Heart left ventricle (tissue), 16 donors: ENCODE data around the gene CEP128. TPM values are rescaled to one million over a fixed set of nuclear protein-coding genes. Genes with fewer than 3 reads are reported as not detected.

ENCODE experiments used
- ATAC-seq, 4 donors: fragments of 200-7000 bp; cut with Tn5 transposase; one replicate each; pipeline ENCODE4 v1.9.1; 2020 to 2022; ENCODE audit warnings: moderate library complexity in 4 of 4, mild to moderate bottlenecking in 3 of 4, moderate number of reproducible peaks in 1 of 4
- DNase-seq, 5 donors: peaks; one replicate each; pipeline ENCODE4 v3.0.0-alpha.2; 2020
- H3K27ac ChIP-seq, 12 donors: fragments of 200-600 bp; sonication (generic) in 4 of 12; one replicate each; pipeline versions ENCODE4 v1.5.0 to v1.8.0; 2016 to 2022; ENCODE audit warnings: mild to moderate bottlenecking in 2 of 12
- H3K27me3 ChIP-seq, 9 donors: fragments of 200-600 bp; sonication (generic) in 2 of 9; one replicate each; pipeline versions ENCODE4 v1.5.1 to v1.8.0; 2016 to 2022; ENCODE audit warnings: mild to moderate bottlenecking in 3 of 9
- H3K36me3 ChIP-seq, 9 donors: fragments of 200-600 bp; sonication (generic) in 2 of 9; one replicate each; pipeline versions ENCODE4 v1.5.0 to v1.8.0; 2018 to 2022; ENCODE audit warnings: mild to moderate bottlenecking in 2 of 9
- H3K4me1 ChIP-seq, 12 donors: fragments of 200-600 bp; sonication (generic) in 4 of 12; one replicate each; pipeline versions ENCODE4 v1.5.0 to v1.8.0; 2016 to 2022; ENCODE audit warnings: mild to moderate bottlenecking in 3 of 12
- H3K4me3 ChIP-seq, 12 donors: fragments of 200-600 bp; sonication (generic) in 4 of 12; one replicate each; pipeline versions ENCODE4 v1.5.0 to v1.8.0; 2017 to 2022; ENCODE audit warnings: mild to moderate bottlenecking in 9 of 12, moderate library complexity in 4 of 12
- H3K9me3 ChIP-seq, 12 donors: fragments of 200-600 bp; sonication (generic) in 4 of 12; one replicate each; pipeline versions ENCODE4 v1.5.0 to v1.8.0; 2016 to 2022; ENCODE audit warnings: mild to moderate bottlenecking in 1 of 12
- CTCF ChIP-seq, 12 donors: fragments of 200-600 bp; sonication (generic) in 4 of 12; IDR thresholded peaks; one replicate each; pipeline versions ENCODE4 v1.5.0 to v1.8.0; 2018 to 2022; ENCODE audit warnings: antibody characterized with exemption in 12 of 12, mild to moderate bottlenecking in 5 of 12
- POLR2A ChIP-seq, 2 donors: fragments of 450-650 bp; IDR thresholded peaks; one replicate each; pipeline ENCODE4 v1.6.1; 2017; ENCODE audit warnings: antibody characterized with exemption in 2 of 2, mild to moderate bottlenecking in 2 of 2, moderate library complexity in 2 of 2
- WGBS, 4 donors: extraction: QIAGEN DNeasy Blood & Tissue Kit in 2 of 4; methylation state at CpG; one replicate each; pipeline versions ENCODE4 v1.1.5 to v1.1.7; 2013 to 2018; 5-methylcytosine and 5-hydroxymethylcytosine counted together
- intact Hi-C, 10 donors: fragments of 100-400 bp; cut with DNase I; formaldehyde crosslinking; loops; one replicate each; pipeline versions ENCODE4 v1.11.1 to v1.14.2; 2022
- polyA plus RNA-seq, 2 donors: library from polyadenylated mRNA; stranded (reverse); fragments of 200-250 nt; gene quantifications; one replicate each; pipeline ENCODE4 v1.2.3, GENCODE V29; 2013
- total RNA-seq, 9 donors: library from RNA; depleted of rRNA in 2 of 9; stranded (reverse); fragments of >200 nt in 2 of 9; fragmentation: NEBNext Ultra II Directional in 3 of 9; extraction: Animal tissue kit (Norgen Biotek cat#: 25700) in 3 of 9; gene quantifications; one replicate each; pipeline versions ENCODE4 v1.1.0 to v1.2.4, GENCODE V29; 2016 to 2023
- donor health status: ischemic (EF 13 %, LVEDD 7.1; RV severe dilation, severe dysfunction).
- donor health status: healthy with polysubstance abuse.
- donor health status: DM: no; HTN: yes; CAD: no.
- donor health status: DM: no; HTN: no; CAD: no.
- donor health status: ischemic (EF 25% LVEDD 6.9; RV normal size, moderate dysfunction).
- donor health status: ischemic (EF 25% LVEDD 5.7; RV mildly dilated, moderate dysfunction).
- donor health status: healthy.
- donor health status: DM: yes; HTN: yes; CAD: no.
- donor health status: ischemic (EF 35%, LVEDD 5.7; RV mildly dilated, moderate dysfunction).
- donor health status: nonischemic (EF 11% LVEDD 7.7; RV severe dilation, severe dysfunction).
- donor health status: DM: yes; HTN: yes; CAD: no.
- donor health status: PGD.
- donor health status: ischemic (EF 29% LVEDD 5.4; RV normal size, mild dysfunction).
- donor health status: nonischemic (EF 23%, LVEDD 6.1; RV moderate dilation, normal function).

Gene CEP128
- total and polyA plus RNA-seq, 11 donors: 0.94 to 6.6 (median 3.4) TPM

DNA sequence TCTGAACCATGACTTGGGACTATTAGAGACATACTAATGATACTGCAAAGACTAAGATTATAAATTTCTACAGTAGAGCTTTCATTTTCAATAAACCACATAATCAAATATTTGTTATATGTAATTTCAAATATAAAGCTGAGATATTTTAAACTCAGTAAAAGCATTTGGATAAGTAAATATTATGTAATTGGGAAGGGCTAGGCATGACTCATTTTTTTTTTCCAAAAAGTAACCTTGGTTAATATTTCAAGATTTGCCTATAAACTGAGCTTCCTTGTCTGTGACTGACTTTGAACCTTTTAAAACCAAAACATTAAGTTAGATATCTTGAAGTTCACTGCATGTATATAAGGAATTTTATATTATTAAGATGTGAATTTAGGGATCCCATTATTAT is 332.5 kb downstream of the CEP128 start:
- Histone ChIP-seq H3K36me3 (no peaks in the 10 kb centered on the region), H3K4me3 (no peak overlapping the region), H3K9me3 (no peaks in the 10 kb centered on the region), H3K27me3 (no peaks in the 10 kb centered on the region), H3K27ac (no peak overlapping the region), H3K4me1 (peaks cover 0 to 4% (median 3%) of the 10 kb centered on the region in 12 donors)
- intact Hi-C loops: no loop called here
- ATAC-seq (no peak), DNase-seq (no peak)
- TF ChIP-seq POLR2A (IDR thresholded peaks at IDR 0.05) (no peak), CTCF (IDR thresholded peaks at IDR 0.05) (no peak)

GRCh38 chr14:80608563-80608962 is 333.0 kb downstream of the CEP128 start:
- intact Hi-C loops: no loop called here

GRCh38 chr14:80607430-80608190 is 333.9 kb downstream of the CEP128 start:
- WGBS, 4 donors: 73 to 79% (median 77%) methylated on average over 5 of the region's 5 CpGs
- peak overlapping the region in 1 of 12 donors; percentile 79 for H3K27ac ChIP-seq
- intact Hi-C loops: no loop called here

More at GRCh38 chr14:80608563-80608962, 333.0 kb downstream of the CEP128 start:
- Histone ChIP-seq H3K4me3 (no peak overlapping the region), H3K27ac (peak overlapping the region in 1 of 12 donors; percentile 16), H3K27me3 (no peaks in the 10 kb centered on the region), H3K36me3 (no peaks in the 10 kb centered on the region), H3K4me1 (peaks cover 0 to 4% (median 3%) of the 10 kb centered on the region in 12 donors), H3K9me3 (no peaks in the 10 kb centered on the region)
- DNase-seq: no peak
- TF ChIP-seq POLR2A (IDR thresholded peaks at IDR 0.05): no peak
- no peak for TF ChIP-seq CTCF (IDR thresholded peaks at IDR 0.05)
- no peak for ATAC-seq
- 47 to 51% (median 50%) methylated on average over 1 of the region's 1 CpG for WGBS, 4 donors

More at GRCh38 chr14:80607430-80608190, 333.9 kb downstream of the CEP128 start:
- no peak for DNase-seq
- Histone ChIP-seq H3K4me3 (no peak overlapping the region), H3K36me3 (no peaks in the 10 kb centered on the region), H3K9me3 (no peaks in the 10 kb centered on the region), H3K4me1 (peaks cover 0 to 4% (median 3%) of the 10 kb centered on the region in 12 donors), H3K27me3 (no peaks in the 10 kb centered on the region)
- ATAC-seq: no peak
- TF ChIP-seq CTCF (IDR thresholded peaks at IDR 0.05): no peak
- no peak for TF ChIP-seq POLR2A (IDR thresholded peaks at IDR 0.05)
